GM23338 (cell line): Measurements from ENCODE around the gene ANKRD11. TPM values are rescaled to one million over a fixed set of nuclear protein-coding genes. Genes with fewer than 3 reads are reported as not detected.
"Not testable (repeated sequence)": the region's sequence is repeated elsewhere in the genome, so short reads cannot be mapped to it uniquely, and the experiment has no call there.

ENCODE experiments used
- ATAC-seq: fragments of 200-7000 bp; cut with Tn5 transposase; 3 replicates; pipeline ENCODE4 v1.9.1; 2020
- DNase-seq: peaks from one replicate; pipeline ENCODE4 v3.0.0-alpha.2; 2015; ENCODE audit warnings: low spot score
- H2AFZ ChIP-seq: fragments of 200-600 bp; sonication (generic); 2 replicates; pipeline ENCODE4 v1.8.0; 2016; ENCODE audit warnings: antibody characterized with exemption, mild to moderate bottlenecking, moderate library complexity
- H3F3A ChIP-seq: fragments of 200-600 bp; sonication (generic); replicated peaks from 2 replicates; pipeline ENCODE4 v1.8.0; 2017; ENCODE audit warnings: antibody characterized with exemption, mixed run types, low read depth
- H3K27ac ChIP-seq: fragments of 200-600 bp; sonication (generic); 2 replicates; pipeline ENCODE4 v1.6.1; 2016; ENCODE audit warnings: low read depth
- H3K27me3 ChIP-seq: fragments of 200-600 bp; sonication (generic); 2 replicates; pipeline ENCODE4 v1.8.0; 2016; ENCODE audit warnings: mild to moderate bottlenecking, mixed run types, moderate library complexity; ENCODE audit not compliant: insufficient read depth
- H3K36me3 ChIP-seq: fragments of 200-600 bp; sonication (generic); 2 replicates; pipeline ENCODE4 v1.8.0; 2016; ENCODE audit warnings: mild to moderate bottlenecking; ENCODE audit not compliant: insufficient read depth
- H3K4me1 ChIP-seq: fragments of 200-600 bp; sonication (generic); 2 replicates; pipeline ENCODE4 v1.8.0; 2016; ENCODE audit warnings: mild to moderate bottlenecking, moderate library complexity; ENCODE audit not compliant: insufficient read depth
- H3K4me2 ChIP-seq: fragments of 200-600 bp; sonication (generic); 2 replicates; pipeline ENCODE4 v1.7.1; 2017; ENCODE audit warnings: mixed run types
- H3K4me3 ChIP-seq: fragments of 200-600 bp; sonication (generic); 2 replicates; pipeline ENCODE4 v1.6.1; 2016; ENCODE audit warnings: mixed run types
- H3K79me2 ChIP-seq: fragments of 200-600 bp; sonication (generic); replicated peaks from 2 replicates; pipeline ENCODE4 v1.8.0; 2017; ENCODE audit warnings: mild to moderate bottlenecking; ENCODE audit not compliant: insufficient read depth
- H3K9me2 ChIP-seq: fragments of 200-600 bp; sonication (generic); 2 replicates; pipeline ENCODE4 v1.8.0; 2017; ENCODE audit not compliant: insufficient read depth
- H4K20me1 ChIP-seq: fragments of 200-600 bp; sonication (generic); replicated peaks from 2 replicates; pipeline ENCODE4 v1.8.0; 2017; ENCODE audit warnings: mild to moderate bottlenecking; ENCODE audit not compliant: insufficient read depth
- H3K27ac Mint-ChIP-seq: 2 replicates; pipeline ENCODE4 v1.8.0; 2020; ENCODE audit warnings: inconsistent platforms, mild to moderate bottlenecking, moderate library complexity, mixed read lengths
- H3K27me3 Mint-ChIP-seq: 3 replicates; pipeline ENCODE4 v1.8.0; 2022; ENCODE audit warnings: low read depth, mild to moderate bottlenecking, moderate library complexity, mixed read lengths, inconsistent platforms; ENCODE audit not compliant: insufficient read depth, poor library complexity
- H3K36me3 Mint-ChIP-seq: 3 replicates; pipeline ENCODE4 v1.8.0; 2021; ENCODE audit warnings: low read depth, mild to moderate bottlenecking, inconsistent platforms, moderate library complexity, mixed read lengths
- H3K4me1 Mint-ChIP-seq: 3 replicates; pipeline ENCODE4 v1.8.0; 2020; ENCODE audit warnings: mild to moderate bottlenecking, inconsistent platforms, mixed read lengths
- H3K4me3 Mint-ChIP-seq: 3 replicates; pipeline ENCODE4 v1.8.0; 2021; ENCODE audit warnings: moderate library complexity, mild to moderate bottlenecking, inconsistent platforms, mixed read lengths
- H3K9me3 Mint-ChIP-seq: 3 replicates; pipeline ENCODE4 v1.8.0; 2020; ENCODE audit warnings: moderate library complexity, mild to moderate bottlenecking, inconsistent platforms, mixed read lengths
- CREB1 ChIP-seq: fragments of 250-450 bp; sonication (Bioruptor Pico); IDR thresholded peaks from 2 replicates; pipeline ENCODE4 v1.5.0; 2020; ENCODE audit warnings: low read depth, mild to moderate bottlenecking, moderate library complexity
- ETS1 ChIP-seq: IDR thresholded peaks from 2 replicates; pipeline ENCODE4 v1.6.1; 2016; ENCODE audit warnings: antibody characterized with exemption
- STAT1 ChIP-seq: IDR thresholded peaks from one replicate; pipeline ENCODE4 v1.6.1; 2016; ENCODE audit warnings: antibody characterized with exemption; ENCODE audit not compliant: unreplicated experiment
- ZNF462 ChIP-seq: fragments of 250-450 bp; sonication (Bioruptor Pico); IDR thresholded peaks from 2 replicates; pipeline ENCODE4 v1.5.0; 2020; ENCODE audit warnings: mild to moderate bottlenecking, moderate library complexity
- polyA plus RNA-seq: library from polyadenylated mRNA; unstranded; fragments of >200 nt; fragmentation: Nextera tagmentation; extraction: Ambion mirVana; gene quantifications from 2 replicates; pipeline ENCODE4 v1.2.1, GENCODE V29; 2016
- total RNA-seq: library from RNA; depleted of rRNA; stranded (reverse); fragments of >200 nt; shearing (Covaris generic); gene quantifications from 2 replicates; pipeline ENCODE4 v1.2.3, GENCODE V29; 2014
- TF ChIP-seq, protein P1 (sequence below): IDR thresholded peaks from one replicate; pipeline ENCODE4 v1.6.1; 2018; ENCODE audit warnings: antibody characterized with exemption; ENCODE audit not compliant: unreplicated experiment
- TF ChIP-seq, protein P2 (sequence below), 2 experiments: fragments of 200-600 bp in 1 of 2; sonication (generic) in 1 of 2; conservative IDR thresholded peaks; 2 replicates each; pipeline versions ENCODE4 v1.5.1 to v1.6.1; 2016 to 2017; ENCODE audit warnings: antibody characterized with exemption in 2 of 2, low read depth in 2 of 2, mild to moderate bottlenecking in 2 of 2, moderate library complexity in 1 of 2

The ANKRD11 gene
- total and polyA plus RNA-seq, 2 experiments from 2014 or later, result 130 to 159 TPM

DNA sequence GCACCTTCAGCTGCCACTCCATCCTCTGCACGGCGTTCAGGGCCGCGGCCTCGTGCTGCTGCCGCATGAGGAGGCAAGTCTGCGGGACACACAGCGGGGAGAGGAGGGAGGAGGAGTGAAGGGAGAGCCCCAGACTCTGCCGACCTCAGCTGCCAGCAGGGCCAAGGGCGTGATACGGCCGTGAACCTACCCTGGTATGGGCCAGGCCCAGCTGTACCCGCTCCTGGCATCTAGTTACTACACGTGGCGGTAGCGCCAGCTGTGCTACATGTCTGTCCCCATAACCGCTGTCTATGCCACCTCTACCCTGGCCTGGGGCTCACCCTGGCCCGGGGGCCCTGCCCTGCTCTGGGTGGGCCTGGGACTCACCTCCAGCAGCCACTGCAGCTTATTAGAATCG lies 221.8 kb downstream of the ANKRD11 start (continued):
- no peak for TF ChIP-seq ZNF462 (CRISPR knock-in tag)
- TF ChIP-seq, protein P1, sequence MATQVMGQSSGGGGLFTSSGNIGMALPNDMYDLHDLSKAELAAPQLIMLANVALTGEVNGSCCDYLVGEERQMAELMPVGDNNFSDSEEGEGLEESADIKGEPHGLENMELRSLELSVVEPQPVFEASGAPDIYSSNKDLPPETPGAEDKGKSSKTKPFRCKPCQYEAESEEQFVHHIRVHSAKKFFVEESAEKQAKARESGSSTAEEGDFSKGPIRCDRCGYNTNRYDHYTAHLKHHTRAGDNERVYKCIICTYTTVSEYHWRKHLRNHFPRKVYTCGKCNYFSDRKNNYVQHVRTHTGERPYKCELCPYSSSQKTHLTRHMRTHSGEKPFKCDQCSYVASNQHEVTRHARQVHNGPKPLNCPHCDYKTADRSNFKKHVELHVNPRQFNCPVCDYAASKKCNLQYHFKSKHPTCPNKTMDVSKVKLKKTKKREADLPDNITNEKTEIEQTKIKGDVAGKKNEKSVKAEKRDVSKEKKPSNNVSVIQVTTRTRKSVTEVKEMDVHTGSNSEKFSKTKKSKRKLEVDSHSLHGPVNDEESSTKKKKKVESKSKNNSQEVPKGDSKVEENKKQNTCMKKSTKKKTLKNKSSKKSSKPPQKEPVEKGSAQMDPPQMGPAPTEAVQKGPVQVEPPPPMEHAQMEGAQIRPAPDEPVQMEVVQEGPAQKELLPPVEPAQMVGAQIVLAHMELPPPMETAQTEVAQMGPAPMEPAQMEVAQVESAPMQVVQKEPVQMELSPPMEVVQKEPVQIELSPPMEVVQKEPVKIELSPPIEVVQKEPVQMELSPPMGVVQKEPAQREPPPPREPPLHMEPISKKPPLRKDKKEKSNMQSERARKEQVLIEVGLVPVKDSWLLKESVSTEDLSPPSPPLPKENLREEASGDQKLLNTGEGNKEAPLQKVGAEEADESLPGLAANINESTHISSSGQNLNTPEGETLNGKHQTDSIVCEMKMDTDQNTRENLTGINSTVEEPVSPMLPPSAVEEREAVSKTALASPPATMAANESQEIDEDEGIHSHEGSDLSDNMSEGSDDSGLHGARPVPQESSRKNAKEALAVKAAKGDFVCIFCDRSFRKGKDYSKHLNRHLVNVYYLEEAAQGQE, result no peak
- no peak for TF ChIP-seq CREB1 (CRISPR knock-in tag)
- no peak for TF ChIP-seq STAT1
- TF ChIP-seq, protein P2, sequence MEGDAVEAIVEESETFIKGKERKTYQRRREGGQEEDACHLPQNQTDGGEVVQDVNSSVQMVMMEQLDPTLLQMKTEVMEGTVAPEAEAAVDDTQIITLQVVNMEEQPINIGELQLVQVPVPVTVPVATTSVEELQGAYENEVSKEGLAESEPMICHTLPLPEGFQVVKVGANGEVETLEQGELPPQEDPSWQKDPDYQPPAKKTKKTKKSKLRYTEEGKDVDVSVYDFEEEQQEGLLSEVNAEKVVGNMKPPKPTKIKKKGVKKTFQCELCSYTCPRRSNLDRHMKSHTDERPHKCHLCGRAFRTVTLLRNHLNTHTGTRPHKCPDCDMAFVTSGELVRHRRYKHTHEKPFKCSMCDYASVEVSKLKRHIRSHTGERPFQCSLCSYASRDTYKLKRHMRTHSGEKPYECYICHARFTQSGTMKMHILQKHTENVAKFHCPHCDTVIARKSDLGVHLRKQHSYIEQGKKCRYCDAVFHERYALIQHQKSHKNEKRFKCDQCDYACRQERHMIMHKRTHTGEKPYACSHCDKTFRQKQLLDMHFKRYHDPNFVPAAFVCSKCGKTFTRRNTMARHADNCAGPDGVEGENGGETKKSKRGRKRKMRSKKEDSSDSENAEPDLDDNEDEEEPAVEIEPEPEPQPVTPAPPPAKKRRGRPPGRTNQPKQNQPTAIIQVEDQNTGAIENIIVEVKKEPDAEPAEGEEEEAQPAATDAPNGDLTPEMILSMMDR (conservative IDR thresholded peaks at IDR 0.05; ENCODE audit: low read depth in 2 of 2), result no peak
- TF ChIP-seq ETS1, result no peak

DNA sequence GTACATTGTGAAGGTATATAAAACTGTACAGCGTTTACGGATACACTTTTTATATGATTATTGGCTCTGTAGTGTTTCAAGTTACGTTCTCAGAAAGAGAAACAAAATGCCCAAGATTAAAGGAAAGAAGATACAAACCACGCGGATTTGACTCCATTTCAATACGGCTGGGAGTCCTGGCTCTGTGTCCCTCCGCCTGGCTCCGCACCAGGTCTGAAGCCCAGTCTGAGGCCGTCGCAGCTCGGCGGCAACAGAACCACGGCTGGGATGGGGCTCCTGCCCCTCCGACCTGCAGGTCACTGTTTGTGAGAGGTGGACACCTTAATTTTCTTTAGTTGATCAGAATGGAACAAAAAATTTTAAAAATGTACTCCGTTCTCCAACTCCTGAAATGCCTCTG lies 222.6 kb downstream of the ANKRD11 start:
- Histone ChIP-seq H3K36me3 (peaks cover 10% of the 10 kb centered on the region; the same call in 1 of the 2 replicates), H4K20me1 (peaks cover 17% of the 10 kb centered on the region)
- H3K4me2 ChIP-seq, H3K4me1 ChIP-seq, H3K4me1 Mint-ChIP-seq, H3K4me3 Mint-ChIP-seq, H3K79me2 ChIP-seq, H3K4me3 ChIP-seq, H2AFZ ChIP-seq, H3K9me2 ChIP-seq, H3F3A ChIP-seq, ATAC-seq, DNase-seq, H3K27ac ChIP-seq, H3K27me3 ChIP-seq, H3K27ac Mint-ChIP-seq: not testable (repeated sequence)
- Mint-ChIP-seq H3K27me3 (peaks cover 15% of the 10 kb centered on the region), H3K36me3 (peaks cover 76% of the 10 kb centered on the region), H3K9me3 (peaks cover 18% of the 10 kb centered on the region)
